Measurements from ENCODE around the gene ACTL6B.

DNA sequence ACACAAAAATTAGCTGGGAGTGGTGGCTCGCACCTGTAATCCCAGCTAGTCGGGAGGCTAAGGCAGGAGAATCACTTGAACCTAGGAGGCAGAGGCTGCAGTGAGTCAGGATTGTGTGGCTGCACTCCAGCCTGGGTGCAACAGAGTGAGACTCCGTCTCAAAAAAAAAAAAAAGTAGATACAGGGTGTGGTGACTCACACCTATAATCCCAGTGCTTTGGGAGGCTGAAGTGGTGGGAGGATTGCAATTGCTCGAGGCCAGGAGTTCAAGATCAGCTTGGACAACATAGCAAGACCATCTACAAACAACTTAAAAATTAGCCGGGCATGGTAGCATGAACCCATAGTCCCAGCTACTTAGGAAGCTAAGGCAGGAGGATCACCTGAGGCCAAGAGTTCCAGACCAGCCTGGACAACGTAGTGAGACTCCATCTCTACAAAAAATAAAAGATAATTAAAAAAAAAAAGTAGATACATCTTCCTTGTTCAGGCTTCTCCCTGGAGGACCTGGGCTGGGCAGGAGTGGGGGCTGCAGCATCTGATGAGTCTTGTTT lies 41.9 kb downstream of the ACTL6B start:
- no peak for TF ChIP-seq EZH2 (IDR thresholded peaks at IDR 0.05; ENCODE audit: borderline replicate concordance, low read length)
- TF ChIP-seq, protein P1, sequence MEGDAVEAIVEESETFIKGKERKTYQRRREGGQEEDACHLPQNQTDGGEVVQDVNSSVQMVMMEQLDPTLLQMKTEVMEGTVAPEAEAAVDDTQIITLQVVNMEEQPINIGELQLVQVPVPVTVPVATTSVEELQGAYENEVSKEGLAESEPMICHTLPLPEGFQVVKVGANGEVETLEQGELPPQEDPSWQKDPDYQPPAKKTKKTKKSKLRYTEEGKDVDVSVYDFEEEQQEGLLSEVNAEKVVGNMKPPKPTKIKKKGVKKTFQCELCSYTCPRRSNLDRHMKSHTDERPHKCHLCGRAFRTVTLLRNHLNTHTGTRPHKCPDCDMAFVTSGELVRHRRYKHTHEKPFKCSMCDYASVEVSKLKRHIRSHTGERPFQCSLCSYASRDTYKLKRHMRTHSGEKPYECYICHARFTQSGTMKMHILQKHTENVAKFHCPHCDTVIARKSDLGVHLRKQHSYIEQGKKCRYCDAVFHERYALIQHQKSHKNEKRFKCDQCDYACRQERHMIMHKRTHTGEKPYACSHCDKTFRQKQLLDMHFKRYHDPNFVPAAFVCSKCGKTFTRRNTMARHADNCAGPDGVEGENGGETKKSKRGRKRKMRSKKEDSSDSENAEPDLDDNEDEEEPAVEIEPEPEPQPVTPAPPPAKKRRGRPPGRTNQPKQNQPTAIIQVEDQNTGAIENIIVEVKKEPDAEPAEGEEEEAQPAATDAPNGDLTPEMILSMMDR (IDR thresholded peaks at IDR 0.05; ENCODE audit: low read length): no peak
